ENCODE results near the gene SCYL1. TPM values are rescaled to one million over a fixed set of nuclear protein-coding genes. Genes with fewer than 3 reads are reported as not detected.

SCYL1 gene
- total and polyA plus RNA-seq, 8 donors: 51.7 to 82.5 (median 60.9) TPM

DNA sequence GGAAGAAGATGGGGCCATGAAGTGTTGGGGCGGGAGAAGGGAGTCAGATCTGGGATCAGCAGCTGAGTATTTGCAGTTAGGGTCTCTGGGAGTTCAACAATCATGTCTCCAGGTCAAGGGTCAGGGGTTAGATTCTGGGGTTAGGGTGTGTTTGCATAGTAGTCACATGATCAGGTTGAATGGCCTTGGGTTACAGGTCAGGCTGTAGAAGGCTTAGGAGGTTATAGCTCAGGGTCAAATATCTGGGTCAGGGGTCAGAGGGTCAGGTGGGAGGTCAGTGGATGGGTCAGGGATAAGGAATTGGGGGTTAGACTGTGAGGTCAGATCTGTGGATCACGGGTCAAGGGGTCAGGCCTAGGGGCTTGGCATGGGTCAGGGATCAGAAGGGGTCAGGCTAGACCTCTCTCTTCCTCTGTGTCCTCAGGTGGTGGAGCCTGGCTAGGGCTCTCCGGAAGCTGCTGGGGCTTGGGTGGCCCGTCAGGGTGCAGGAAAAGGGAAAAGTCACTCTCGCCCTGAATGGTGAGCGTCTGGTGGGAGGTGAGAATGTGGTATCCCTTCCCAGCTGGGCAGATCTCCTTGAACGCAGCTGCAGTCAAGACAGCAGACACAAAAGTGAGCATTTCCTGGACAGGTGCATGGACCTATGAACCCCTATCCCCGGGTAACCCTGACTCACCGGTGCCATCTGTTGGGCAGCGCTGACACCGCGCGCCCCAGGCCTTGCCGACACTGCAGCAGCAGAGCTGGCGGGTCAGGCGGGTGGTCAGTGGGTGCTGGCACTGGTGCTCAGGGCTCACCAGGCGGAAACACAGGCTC is 26.9 kb downstream of the SCYL1 start:
- H3K9me3 ChIP-seq: no peaks in the 10 kb centered on the region
- no peaks in the 10 kb centered on the region for H3K36me3 ChIP-seq
- peaks cover 11 to 61% of the 10 kb centered on the region in 2 donors for H3K4me1 ChIP-seq
- intact Hi-C loops (cut with DNase I): no loop called here
- H3K4me3 ChIP-seq: no peak overlapping the region
- DNase-seq (peak in 1 of 4 donors; percentile 94), ATAC-seq (peak; percentile 75)
- no peak overlapping the region for H3K27ac ChIP-seq
- TF ChIP-seq, protein P1, sequence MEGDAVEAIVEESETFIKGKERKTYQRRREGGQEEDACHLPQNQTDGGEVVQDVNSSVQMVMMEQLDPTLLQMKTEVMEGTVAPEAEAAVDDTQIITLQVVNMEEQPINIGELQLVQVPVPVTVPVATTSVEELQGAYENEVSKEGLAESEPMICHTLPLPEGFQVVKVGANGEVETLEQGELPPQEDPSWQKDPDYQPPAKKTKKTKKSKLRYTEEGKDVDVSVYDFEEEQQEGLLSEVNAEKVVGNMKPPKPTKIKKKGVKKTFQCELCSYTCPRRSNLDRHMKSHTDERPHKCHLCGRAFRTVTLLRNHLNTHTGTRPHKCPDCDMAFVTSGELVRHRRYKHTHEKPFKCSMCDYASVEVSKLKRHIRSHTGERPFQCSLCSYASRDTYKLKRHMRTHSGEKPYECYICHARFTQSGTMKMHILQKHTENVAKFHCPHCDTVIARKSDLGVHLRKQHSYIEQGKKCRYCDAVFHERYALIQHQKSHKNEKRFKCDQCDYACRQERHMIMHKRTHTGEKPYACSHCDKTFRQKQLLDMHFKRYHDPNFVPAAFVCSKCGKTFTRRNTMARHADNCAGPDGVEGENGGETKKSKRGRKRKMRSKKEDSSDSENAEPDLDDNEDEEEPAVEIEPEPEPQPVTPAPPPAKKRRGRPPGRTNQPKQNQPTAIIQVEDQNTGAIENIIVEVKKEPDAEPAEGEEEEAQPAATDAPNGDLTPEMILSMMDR (IDR thresholded peaks at IDR 0.05): peak; percentile 29 to 70
- H3K27me3 ChIP-seq: no peaks in the 10 kb centered on the region

DNA sequence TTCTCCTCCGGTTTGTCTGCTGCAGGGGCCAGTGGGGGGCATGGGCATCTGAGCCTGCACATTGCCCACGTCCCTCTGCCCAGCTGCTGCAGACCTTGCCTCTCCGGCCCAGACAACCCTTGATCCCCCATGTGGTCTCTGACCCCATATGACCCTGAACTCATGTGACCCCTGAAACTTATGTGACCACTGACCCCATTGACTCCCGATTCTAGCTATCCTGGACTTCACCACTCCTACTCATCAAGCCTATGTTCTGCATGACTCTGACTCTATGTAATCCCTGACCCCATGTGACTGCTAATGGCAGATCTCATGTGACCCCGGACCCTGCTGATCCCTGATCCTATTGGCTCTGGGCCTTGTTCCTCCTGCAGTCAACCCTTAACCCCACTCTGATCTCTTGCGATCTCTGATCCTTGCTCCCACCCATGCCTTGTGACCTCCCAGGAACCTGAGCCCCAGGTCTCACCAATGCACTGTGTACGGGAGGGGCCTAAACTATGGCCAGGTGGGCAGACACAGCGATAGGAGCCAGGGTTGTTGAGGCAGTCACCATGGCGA is 27.6 kb downstream of the SCYL1 start:
- peaks cover 11 to 62% of the 10 kb centered on the region in 2 donors for H3K4me1 ChIP-seq
- no peak overlapping the region for H3K27ac ChIP-seq
- DNase-seq (no peak), ATAC-seq (no peak)
- TF ChIP-seq, protein P1 (IDR thresholded peaks at IDR 0.05): no peak
- no peaks in the 10 kb centered on the region for H3K36me3 ChIP-seq
- no peak overlapping the region for H3K4me3 ChIP-seq
- peaks cover 0 to 4% of the 10 kb centered on the region in 2 donors for H3K27me3 ChIP-seq
- intact Hi-C loops (cut with DNase I): no loop called here
- H3K9me3 ChIP-seq: no peaks in the 10 kb centered on the region

DNA sequence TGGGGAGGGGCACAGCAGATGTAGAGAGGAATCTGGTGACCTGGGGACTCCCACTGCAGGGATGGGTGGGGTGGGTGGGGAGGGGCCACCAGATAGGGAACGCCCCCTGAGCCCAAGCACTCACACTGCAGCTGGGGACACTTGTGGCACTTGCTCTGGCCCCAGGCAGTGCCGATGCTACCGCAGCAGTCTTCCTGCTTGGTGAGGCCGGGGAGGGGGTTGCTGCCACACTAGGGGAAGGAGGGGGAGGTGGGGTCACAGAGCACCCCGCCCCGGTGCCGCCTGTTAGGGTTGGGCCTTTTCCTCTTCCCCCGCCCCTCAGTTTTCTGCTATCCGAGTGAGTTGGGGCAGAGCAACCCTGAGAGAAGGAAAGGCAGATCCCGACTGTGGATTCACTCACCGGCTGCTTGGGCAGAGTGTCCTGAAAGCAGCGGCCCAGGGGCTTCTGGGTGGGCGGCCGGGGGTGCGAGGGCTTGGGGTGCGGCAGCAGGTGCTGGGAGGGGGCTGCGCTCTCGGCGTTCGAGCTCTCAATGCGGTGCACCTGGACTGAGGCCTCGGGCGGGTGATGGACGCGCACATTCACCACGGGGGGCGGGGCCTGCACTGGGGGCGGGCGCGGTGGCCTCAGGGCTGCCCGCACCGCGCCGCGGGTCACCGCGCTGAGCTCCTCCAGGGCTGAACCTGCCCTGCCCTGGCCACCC is 28.6 kb downstream of the SCYL1 start:
- no peaks in the 10 kb centered on the region for H3K9me3 ChIP-seq
- intact Hi-C loops (cut with DNase I): no loop called here
- TF ChIP-seq, protein P1 (IDR thresholded peaks at IDR 0.05): no peak
- ATAC-seq (no peak), DNase-seq (peak in 1 of 4 donors; percentile 72)
- H3K36me3 ChIP-seq: no peaks in the 10 kb centered on the region
- H3K27me3 ChIP-seq: peaks cover 0 to 14% of the 10 kb centered on the region in 2 donors
- H3K4me3 ChIP-seq: no peak overlapping the region
- H3K4me1 ChIP-seq: peaks cover 11 to 71% of the 10 kb centered on the region in 2 donors
- no peak overlapping the region for H3K27ac ChIP-seq

DNA sequence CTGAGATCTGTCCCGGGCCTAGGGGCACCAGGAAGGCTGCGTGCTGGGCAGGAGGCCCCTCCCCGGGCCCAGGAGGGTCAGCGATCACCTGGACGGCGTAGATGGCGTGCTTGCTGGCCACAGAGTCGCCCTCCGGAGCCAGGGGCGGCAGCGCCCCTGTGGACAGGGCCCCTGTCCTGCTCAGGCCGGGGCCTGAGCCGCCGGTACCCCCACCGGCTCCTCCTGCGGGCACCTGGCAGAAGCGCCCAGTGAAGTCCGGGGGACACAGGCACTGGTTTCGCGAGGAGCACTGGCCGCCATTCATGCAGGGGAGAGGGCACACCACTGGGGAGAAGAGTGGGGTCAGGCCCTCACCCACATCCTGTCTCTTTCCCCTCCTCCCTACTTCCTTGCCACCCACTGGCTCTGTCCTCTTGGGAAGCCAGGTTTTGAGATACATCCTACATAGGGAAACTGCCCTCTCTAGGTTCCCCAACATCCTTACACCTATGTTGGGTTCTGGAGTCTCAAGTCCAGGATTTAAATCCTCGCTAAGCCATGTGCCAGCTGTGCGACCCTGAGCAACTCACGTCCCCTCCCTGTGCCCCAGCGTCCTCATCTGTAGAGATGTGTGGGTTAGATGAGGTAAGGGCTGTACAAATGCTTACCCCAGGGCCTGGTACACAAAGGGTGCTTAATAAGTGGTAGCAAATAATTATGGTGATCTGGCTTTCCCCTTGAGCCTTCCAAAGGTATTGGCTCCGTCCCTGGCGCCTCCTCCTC is 29.4 kb downstream of the SCYL1 start:
- Histone ChIP-seq H3K4me3 (no peak overlapping the region), H3K36me3 (no peaks in the 10 kb centered on the region), H3K9me3 (no peaks in the 10 kb centered on the region), H3K27me3 (peaks cover 0 to 22% of the 10 kb centered on the region in 2 donors), H3K27ac (no peak overlapping the region), H3K4me1 (peaks cover 19 to 79% of the 10 kb centered on the region in 2 donors)
- peak in 1 of 4 donors; percentile 74 for DNase-seq
- TF ChIP-seq, protein P1 (IDR thresholded peaks at IDR 0.05): no peak
- ATAC-seq: no peak
- intact Hi-C loops (cut with DNase I): no loop called here

Measured in left lung (tissue), 10 donors.